Lower lobe of right lung (tissue), 2 donors: ENCODE results near the gene ST6GALNAC5. TPM values are rescaled to one million over a fixed set of nuclear protein-coding genes. Genes with fewer than 3 reads are reported as not detected.
A peak's percentile ranks its signal among the peaks of the same experiment; 100 is the strongest.

Experiments used
- ATAC-seq, 2 donors: fragments of 200-7000 bp; cut with Tn5 transposase; one replicate each; pipeline ENCODE4 v1.9.1; 2020 to 2022; ENCODE audit warnings: mild to moderate bottlenecking in 2 of 2, moderate library complexity in 2 of 2
- DNase-seq: peaks from one replicate; pipeline ENCODE4 v3.0.0-alpha.2; 2020
- H3K27ac ChIP-seq: fragments of 200-600 bp; one replicate; pipeline ENCODE4 v1.8.0; 2022
- H3K27me3 ChIP-seq: fragments of 200-600 bp; one replicate; pipeline ENCODE4 v1.8.0; 2022; ENCODE audit warnings: low read depth
- H3K36me3 ChIP-seq: fragments of 200-600 bp; one replicate; pipeline ENCODE4 v1.8.0; 2022; ENCODE audit warnings: mild to moderate bottlenecking
- H3K4me1 ChIP-seq: fragments of 200-600 bp; one replicate; pipeline ENCODE4 v1.8.0; 2022
- H3K4me3 ChIP-seq: fragments of 200-600 bp; one replicate; pipeline ENCODE4 v1.8.0; 2022; ENCODE audit warnings: mild to moderate bottlenecking
- H3K9me3 ChIP-seq: fragments of 200-600 bp; one replicate; pipeline ENCODE4 v1.8.0; 2022
- intact Hi-C: fragments of 100-400 bp; cut with DNase I; formaldehyde crosslinking; loops from one replicate; pipeline ENCODE4 v1.11.0; 2022
- total RNA-seq: library from RNA; stranded (reverse); fragmentation: NEBNext Ultra II Directional; extraction: Animal tissue kit (Norgen Biotek cat#: 25700); gene quantifications from one replicate; pipeline ENCODE4 v1.2.1, GENCODE V29; 2021
- TF ChIP-seq, protein P1 (sequence below): fragments of 200-600 bp; IDR thresholded peaks from one replicate; pipeline ENCODE4 v1.8.0; 2022; ENCODE audit warnings: antibody characterized with exemption, mild to moderate bottlenecking
- donor health status: DM: no; HTN: yes; CAD: no; lungs with severe emphysema.

ST6GALNAC5 gene
- total RNA-seq, 1 donor from 2014 or later, result 16.3 TPM

DNA sequence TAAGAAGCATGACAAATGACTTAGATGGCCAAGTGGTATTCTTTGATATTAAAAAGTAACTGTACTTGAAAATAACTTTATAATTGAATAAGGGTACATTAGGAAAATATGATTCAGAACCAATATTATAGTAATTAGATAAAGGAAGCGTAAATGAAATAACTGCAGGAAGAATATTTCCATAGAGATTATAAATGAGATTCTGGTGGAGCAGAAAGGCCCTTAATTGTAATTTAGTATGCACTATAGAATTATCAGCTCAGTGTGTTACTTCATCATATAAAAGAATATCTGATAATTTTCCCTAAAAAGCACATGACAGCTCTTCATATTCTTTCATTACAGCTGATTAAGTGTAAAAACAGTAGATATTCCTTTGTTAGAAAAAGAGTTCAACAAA is 180.3 kb downstream of the ST6GALNAC5 start:
- Histone ChIP-seq H3K27me3 (no peaks in the 10 kb centered on the region), H3K4me3 (no peak overlapping the region), H3K9me3 (no peaks in the 10 kb centered on the region), H3K36me3 (no peaks in the 10 kb centered on the region), H3K27ac (no peak overlapping the region), H3K4me1 (no peaks in the 10 kb centered on the region)
- intact Hi-C loops, result no loop called here
- TF ChIP-seq, protein P1, sequence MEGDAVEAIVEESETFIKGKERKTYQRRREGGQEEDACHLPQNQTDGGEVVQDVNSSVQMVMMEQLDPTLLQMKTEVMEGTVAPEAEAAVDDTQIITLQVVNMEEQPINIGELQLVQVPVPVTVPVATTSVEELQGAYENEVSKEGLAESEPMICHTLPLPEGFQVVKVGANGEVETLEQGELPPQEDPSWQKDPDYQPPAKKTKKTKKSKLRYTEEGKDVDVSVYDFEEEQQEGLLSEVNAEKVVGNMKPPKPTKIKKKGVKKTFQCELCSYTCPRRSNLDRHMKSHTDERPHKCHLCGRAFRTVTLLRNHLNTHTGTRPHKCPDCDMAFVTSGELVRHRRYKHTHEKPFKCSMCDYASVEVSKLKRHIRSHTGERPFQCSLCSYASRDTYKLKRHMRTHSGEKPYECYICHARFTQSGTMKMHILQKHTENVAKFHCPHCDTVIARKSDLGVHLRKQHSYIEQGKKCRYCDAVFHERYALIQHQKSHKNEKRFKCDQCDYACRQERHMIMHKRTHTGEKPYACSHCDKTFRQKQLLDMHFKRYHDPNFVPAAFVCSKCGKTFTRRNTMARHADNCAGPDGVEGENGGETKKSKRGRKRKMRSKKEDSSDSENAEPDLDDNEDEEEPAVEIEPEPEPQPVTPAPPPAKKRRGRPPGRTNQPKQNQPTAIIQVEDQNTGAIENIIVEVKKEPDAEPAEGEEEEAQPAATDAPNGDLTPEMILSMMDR, result no peak
- ATAC-seq (no peak), DNase-seq (no peak)

DNA sequence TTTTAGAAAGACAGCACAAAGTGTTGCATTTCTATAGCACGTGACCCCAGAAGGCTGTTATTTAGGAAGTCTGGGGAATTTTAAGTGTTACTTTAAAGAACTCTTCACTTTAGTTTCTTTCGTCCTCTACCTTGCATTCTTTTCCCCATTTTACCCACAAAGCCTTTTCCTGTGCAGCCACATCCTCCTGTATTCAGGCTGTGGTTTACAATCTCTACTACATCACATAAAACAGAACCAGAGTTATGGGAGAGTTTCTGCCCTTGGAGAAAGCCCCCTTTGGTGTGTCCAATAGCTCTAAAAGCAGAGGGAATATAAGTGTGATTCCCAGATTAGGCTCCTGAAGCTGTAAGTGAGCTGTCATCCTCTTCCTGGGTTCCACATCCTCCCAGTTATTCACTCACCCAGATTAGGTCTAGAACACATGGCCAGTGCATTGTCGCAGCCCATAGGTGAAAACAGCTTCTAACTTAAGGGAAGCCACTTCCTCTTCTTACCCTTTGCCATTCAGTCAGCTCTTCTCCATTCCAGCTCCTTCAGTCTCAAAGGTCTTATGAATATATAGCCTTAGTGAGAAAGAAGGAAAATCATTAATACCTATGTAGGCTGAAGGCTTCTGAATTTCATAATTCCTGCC is 180.8 kb downstream of the ST6GALNAC5 start:
- no peaks in the 10 kb centered on the region for H3K4me1 ChIP-seq
- H3K4me3 ChIP-seq, result no peak overlapping the region
- no peaks in the 10 kb centered on the region for H3K36me3 ChIP-seq
- ATAC-seq, result peak in 1 of 2 donors; percentile 15
- no peak for DNase-seq
- TF ChIP-seq, protein P1, result no peak
- no peaks in the 10 kb centered on the region for H3K9me3 ChIP-seq
- intact Hi-C loops, result no loop called here
- no peaks in the 10 kb centered on the region for H3K27me3 ChIP-seq
- no peak overlapping the region for H3K27ac ChIP-seq

DNA sequence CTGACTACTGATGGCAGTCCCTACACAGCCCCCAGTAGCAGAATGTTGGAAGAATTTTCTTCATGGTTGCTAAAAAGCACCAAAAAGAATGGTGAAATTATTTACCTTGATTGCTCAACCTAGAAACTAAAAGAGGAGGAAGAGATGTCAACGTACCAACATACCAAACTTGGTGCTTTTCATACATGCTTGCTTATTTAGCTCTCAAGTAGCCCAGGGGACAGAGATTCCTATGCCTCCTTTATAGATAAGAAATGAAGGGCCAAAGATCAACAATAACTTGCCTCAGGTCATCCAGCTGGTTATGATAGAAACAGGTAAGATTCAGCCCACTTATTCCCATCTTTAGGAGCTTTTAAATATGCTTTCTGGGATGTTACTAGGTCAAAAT is 181.3 kb downstream of the ST6GALNAC5 start:
- Histone ChIP-seq H3K27ac (no peak overlapping the region), H3K9me3 (no peaks in the 10 kb centered on the region), H3K27me3 (no peaks in the 10 kb centered on the region), H3K4me1 (no peaks in the 10 kb centered on the region), H3K4me3 (no peak overlapping the region), H3K36me3 (no peaks in the 10 kb centered on the region)
- intact Hi-C loops, result no loop called here
- DNase-seq, result no peak
- peak in 1 of 2 donors; percentile 55 for ATAC-seq
- TF ChIP-seq, protein P1, result no peak

DNA sequence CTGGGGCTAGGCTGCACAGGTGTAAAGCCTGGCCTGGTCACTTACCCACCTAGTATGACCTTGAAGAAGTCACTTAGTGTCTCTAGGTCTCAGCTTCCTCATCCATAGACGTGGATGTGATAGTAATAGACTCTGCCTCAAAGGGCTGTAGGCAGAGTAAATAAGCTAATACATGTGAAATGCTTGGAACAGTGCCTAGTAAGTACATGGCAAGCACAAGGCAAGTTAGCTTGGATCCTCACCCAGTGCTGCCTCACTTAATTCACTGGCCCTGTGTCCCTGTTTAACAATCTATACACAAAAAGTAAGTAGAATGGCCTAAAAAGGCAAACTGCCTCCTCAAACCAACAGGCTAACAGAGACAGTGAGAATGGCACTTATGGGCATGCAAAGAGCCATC is 184.1 kb downstream of the ST6GALNAC5 start:
- DNase-seq (no peak), ATAC-seq (no peak)
- Histone ChIP-seq H3K27me3 (no peaks in the 10 kb centered on the region), H3K4me3 (no peak overlapping the region), H3K27ac (no peak overlapping the region), H3K36me3 (no peaks in the 10 kb centered on the region), H3K9me3 (no peaks in the 10 kb centered on the region), H3K4me1 (no peaks in the 10 kb centered on the region)
- intact Hi-C loops, result no loop called here
- TF ChIP-seq, protein P1, result no peak

DNA sequence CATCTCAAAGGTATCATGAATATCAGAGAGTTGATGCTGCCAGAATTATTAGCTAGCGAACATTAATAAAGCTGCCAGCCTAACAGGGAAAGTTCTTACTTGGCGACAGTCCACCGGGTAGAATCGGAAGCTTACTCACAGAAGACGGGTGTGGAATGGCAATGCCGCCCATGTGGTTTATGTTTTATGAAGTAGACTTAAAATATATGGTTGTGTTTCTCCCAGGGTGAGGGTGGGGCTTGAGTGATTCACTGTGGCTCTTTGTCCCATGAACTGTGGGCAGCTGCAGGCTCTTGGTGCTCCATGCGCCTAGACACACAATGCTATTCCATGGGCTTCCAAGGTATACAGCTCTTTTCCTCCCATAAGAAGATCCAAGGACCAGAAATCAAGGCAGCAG is 189.2 kb downstream of the ST6GALNAC5 start:
- ATAC-seq (no peak), DNase-seq (no peak)
- intact Hi-C loops, result no loop called here
- no peaks in the 10 kb centered on the region for H3K9me3 ChIP-seq
- H3K4me3 ChIP-seq, result no peak overlapping the region
- no peaks in the 10 kb centered on the region for H3K4me1 ChIP-seq
- no peaks in the 10 kb centered on the region for H3K36me3 ChIP-seq
- H3K27ac ChIP-seq, result no peak overlapping the region
- H3K27me3 ChIP-seq, result no peaks in the 10 kb centered on the region
- TF ChIP-seq, protein P1, result no peak
